ENCODE results near the gene CHI3L1. TPM values are rescaled to one million over a fixed set of nuclear protein-coding genes. Genes with fewer than 3 reads are reported as not detected.

The CHI3L1 gene
- total and polyA plus RNA-seq, 2 donors from 2014 or later: 49.5 to 96.6 TPM

DNA sequence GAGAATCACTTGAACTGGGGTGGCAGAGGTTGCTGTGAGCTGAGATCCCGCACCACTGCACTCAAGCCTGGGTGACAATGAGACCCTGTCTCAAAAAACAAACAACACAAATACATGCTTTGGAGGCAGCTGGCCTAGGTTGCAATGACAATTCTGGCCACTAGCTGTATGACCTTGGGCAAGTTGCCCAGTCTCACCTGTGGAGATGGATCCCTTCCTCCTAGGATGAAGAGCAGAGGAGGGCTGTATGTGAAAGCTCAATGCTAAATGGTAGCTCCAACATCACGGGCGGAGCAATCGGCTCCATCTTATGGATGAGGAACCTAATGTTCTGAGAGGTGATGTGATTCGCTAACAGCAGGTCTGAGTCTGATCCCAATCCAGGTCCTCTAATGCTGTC is 38.4 kb downstream of the CHI3L1 start:
- Histone ChIP-seq H3K27ac (ENCODE audit: low read depth in 2 of 2, low read length in 2 of 2) (no peak overlapping the region), H3K27me3 (ENCODE audit: control insufficient read depth, insufficient read depth, low read length) (no peaks in the 10 kb centered on the region), H3K4me1 (ENCODE audit: control insufficient read depth in 2 of 3, insufficient read depth in 2 of 3, low read depth in 1 of 3, low read length in 3 of 3) (peaks cover 2 to 13% (median 10%) of the 10 kb centered on the region in 3 donors), H3K4me3 (ENCODE audit: low read length in 3 of 3) (no peak overlapping the region), H3K9me3 (ENCODE audit: control insufficient read depth in 2 of 3, insufficient read depth in 1 of 3, low read length in 3 of 3) (no peaks in the 10 kb centered on the region), H3K36me3 (ENCODE audit: control insufficient read depth in 2 of 3, insufficient read depth in 3 of 3, low read length in 3 of 3) (no peaks in the 10 kb centered on the region), H3K9ac (ENCODE audit: low read length in 3 of 3) (no peak overlapping the region)
- intact Hi-C loops (cut with DNase I): no loop called here
- TF ChIP-seq, protein P1, sequence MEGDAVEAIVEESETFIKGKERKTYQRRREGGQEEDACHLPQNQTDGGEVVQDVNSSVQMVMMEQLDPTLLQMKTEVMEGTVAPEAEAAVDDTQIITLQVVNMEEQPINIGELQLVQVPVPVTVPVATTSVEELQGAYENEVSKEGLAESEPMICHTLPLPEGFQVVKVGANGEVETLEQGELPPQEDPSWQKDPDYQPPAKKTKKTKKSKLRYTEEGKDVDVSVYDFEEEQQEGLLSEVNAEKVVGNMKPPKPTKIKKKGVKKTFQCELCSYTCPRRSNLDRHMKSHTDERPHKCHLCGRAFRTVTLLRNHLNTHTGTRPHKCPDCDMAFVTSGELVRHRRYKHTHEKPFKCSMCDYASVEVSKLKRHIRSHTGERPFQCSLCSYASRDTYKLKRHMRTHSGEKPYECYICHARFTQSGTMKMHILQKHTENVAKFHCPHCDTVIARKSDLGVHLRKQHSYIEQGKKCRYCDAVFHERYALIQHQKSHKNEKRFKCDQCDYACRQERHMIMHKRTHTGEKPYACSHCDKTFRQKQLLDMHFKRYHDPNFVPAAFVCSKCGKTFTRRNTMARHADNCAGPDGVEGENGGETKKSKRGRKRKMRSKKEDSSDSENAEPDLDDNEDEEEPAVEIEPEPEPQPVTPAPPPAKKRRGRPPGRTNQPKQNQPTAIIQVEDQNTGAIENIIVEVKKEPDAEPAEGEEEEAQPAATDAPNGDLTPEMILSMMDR (IDR thresholded peaks at IDR 0.05; ENCODE audit: borderline replicate concordance, extremely low read depth, insufficient read depth): peak; percentile 24
- DNase-seq (peak in 1 of 5 donors; percentile 19), FAIRE-seq (no peak)

DNA sequence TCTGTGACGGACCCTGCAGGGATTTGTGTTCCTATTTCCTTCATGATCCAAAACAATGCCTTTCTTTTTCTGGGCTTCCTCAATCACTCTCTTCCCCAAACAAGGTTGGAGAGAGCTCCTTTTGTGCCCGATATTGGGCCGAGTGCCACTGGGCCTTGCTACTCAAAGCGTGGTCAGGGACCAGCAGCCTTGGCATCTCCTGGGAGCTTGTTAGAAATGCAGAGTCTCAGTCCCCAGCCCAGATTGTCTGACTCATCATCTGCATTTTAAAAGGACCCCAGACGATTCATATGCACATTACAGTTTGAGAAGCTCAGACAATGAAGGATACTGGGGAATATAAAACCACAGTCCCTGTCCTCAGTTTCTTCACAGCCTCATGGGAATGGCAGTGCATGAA is 39.1 kb downstream of the CHI3L1 start:
- DNase-seq (peak in 1 of 5 donors; percentile 18), FAIRE-seq (no peak)
- TF ChIP-seq, protein P1 (IDR thresholded peaks at IDR 0.05; ENCODE audit: borderline replicate concordance, extremely low read depth, insufficient read depth): no peak
- H3K9ac ChIP-seq (ENCODE audit: low read length in 3 of 3): no peak overlapping the region
- intact Hi-C loops (cut with DNase I): no loop called here
- peaks cover 0 to 6% (median 5%) of the 10 kb centered on the region in 3 donors for H3K4me1 ChIP-seq (ENCODE audit: control insufficient read depth in 2 of 3, insufficient read depth in 2 of 3, low read depth in 1 of 3, low read length in 3 of 3)
- no peaks in the 10 kb centered on the region for H3K36me3 ChIP-seq (ENCODE audit: control insufficient read depth in 2 of 3, insufficient read depth in 3 of 3, low read length in 3 of 3)
- H3K9me3 ChIP-seq (ENCODE audit: control insufficient read depth in 2 of 3, insufficient read depth in 1 of 3, low read length in 3 of 3): no peaks in the 10 kb centered on the region
- no peak overlapping the region for H3K27ac ChIP-seq (ENCODE audit: low read depth in 2 of 2, low read length in 2 of 2)
- H3K4me3 ChIP-seq (ENCODE audit: low read length in 3 of 3): no peak overlapping the region
- H3K27me3 ChIP-seq (ENCODE audit: control insufficient read depth, insufficient read depth, low read length): no peaks in the 10 kb centered on the region

- Histone ChIP-seq H3K27ac (ENCODE audit: low read depth in 2 of 2, low read length in 2 of 2) (no peak overlapping the region), H3K9ac (ENCODE audit: low read length in 3 of 3) (no peak overlapping the region), H3K9me3 (ENCODE audit: control insufficient read depth in 2 of 3, insufficient read depth in 1 of 3, low read length in 3 of 3) (no peaks in the 10 kb centered on the region), H3K4me3 (ENCODE audit: low read length in 3 of 3) (no peak overlapping the region), H3K27me3 (ENCODE audit: control insufficient read depth, insufficient read depth, low read length) (no peaks in the 10 kb centered on the region), H3K4me1 (ENCODE audit: control insufficient read depth in 2 of 3, insufficient read depth in 2 of 3, low read depth in 1 of 3, low read length in 3 of 3) (peaks cover 0 to 2% (median 2%) of the 10 kb centered on the region in 3 donors), H3K36me3 (ENCODE audit: control insufficient read depth in 2 of 3, insufficient read depth in 3 of 3, low read length in 3 of 3) (no peaks in the 10 kb centered on the region)
- peak in 1 of 5 donors; percentile 38 for DNase-seq
- TF ChIP-seq, protein P1 (IDR thresholded peaks at IDR 0.05; ENCODE audit: borderline replicate concordance, extremely low read depth, insufficient read depth): no peak
- FAIRE-seq: no peak
- intact Hi-C loops (cut with DNase I): no loop called here
These were observed 40.0 kb downstream of the CHI3L1 start for GRCh38 chr1:203146537-203146936.

GRCh38 chr1:203146042-203146369 is 40.5 kb downstream of the CHI3L1 start:
- H3K9me3 ChIP-seq (ENCODE audit: control insufficient read depth in 2 of 3, insufficient read depth in 1 of 3, low read length in 3 of 3): no peaks in the 10 kb centered on the region
- no peak overlapping the region for H3K9ac ChIP-seq (ENCODE audit: low read length in 3 of 3)
- TF ChIP-seq, protein P1 (IDR thresholded peaks at IDR 0.05; ENCODE audit: borderline replicate concordance, extremely low read depth, insufficient read depth): no peak
- intact Hi-C loops (cut with DNase I): no loop called here
- peaks cover 0 to 2% (median 0%) of the 10 kb centered on the region in 3 donors for H3K4me1 ChIP-seq (ENCODE audit: control insufficient read depth in 2 of 3, insufficient read depth in 2 of 3, low read depth in 1 of 3, low read length in 3 of 3)
- FAIRE-seq (no peak), DNase-seq (peak in 1 of 5 donors; percentile 36)
- H3K4me3 ChIP-seq (ENCODE audit: low read length in 3 of 3): no peak overlapping the region
- H3K27ac ChIP-seq (ENCODE audit: low read depth in 2 of 2, low read length in 2 of 2): no peak overlapping the region
- no peaks in the 10 kb centered on the region for H3K27me3 ChIP-seq (ENCODE audit: control insufficient read depth, insufficient read depth, low read length)
- no peaks in the 10 kb centered on the region for H3K36me3 ChIP-seq (ENCODE audit: control insufficient read depth in 2 of 3, insufficient read depth in 3 of 3, low read length in 3 of 3)
